K562 (cell line): ENCODE results near the gene ARHGEF4. TPM values are rescaled to one million over a fixed set of nuclear protein-coding genes. Genes with fewer than 3 reads are reported as not detected.

Source experiments
- ATAC-seq: fragments of 200-7000 bp; cut with Tn5 transposase; 3 replicates; pipeline ENCODE4 v1.9.1; 2020; ENCODE audit warnings: moderate library complexity
- BruUV-seq: library from RNA; stranded (reverse); fragments of 400-500 nt; replicated peaks from 2 replicates; lab custom pipeline; 2021; lab: Mats Ljungman, UMichigan
- CTCF ChIA-PET: fragments of 300-600 bp; formaldehyde crosslinking; extraction: SDS; loops from one replicate; lab custom pipeline; 2021; ENCODE audit warnings: low intra/inter-chr PET ratio; lab: Yijun Ruan, JAX
- POLR2A ChIA-PET: fragments of 300-600, 350-650 bp; sonication (Branson Sonifier 250); formaldehyde crosslinking; extraction: SDS; loops from one replicate; lab custom pipeline; 2021; ENCODE audit warnings: antibody characterized with exemption, inconsistent platforms; lab: Yijun Ruan, JAX
- DNase-seq, 4 experiments: peaks; one replicate each; pipeline versions ENCODE4 v3.0.0 to v3.0.0-alpha.2; 2011 to 2018; ENCODE audit warnings: low spot score in 3 of 4, mixed read lengths in 3 of 4; ENCODE audit errors: extremely low read depth in 1 of 4
- FAIRE-seq: peaks from 2 replicates; lab custom pipeline; 2011; peaks lifted over from hg19 to GRCh38; lab: Jason Lieb, UNC
- H2AFZ ChIP-seq: 2 replicates; pipeline ENCODE4 v1.6.0; 2011; ENCODE audit warnings: low read depth, low read length, control low read depth, inconsistent platforms
- H3K27ac ChIP-seq: fragments of 200-600 bp; 3 replicates; pipeline ENCODE4 v1.8.0; 2011; ENCODE audit warnings: low read depth, mild to moderate bottlenecking, control low read depth, inconsistent platforms, low read length, moderate library complexity, mixed read lengths; ENCODE audit errors: extremely low read depth
- H3K27me3 ChIP-seq, 2 experiments: fragments of 300-600 bp in 1 of 2; 2 replicates in 1 of 2; 3 replicates in 1 of 2; pipeline versions ENCODE4 v1.6.0 to v1.8.0; 2011; ENCODE audit warnings: inconsistent platforms in 2 of 2, low read length in 2 of 2, mild to moderate bottlenecking in 1 of 2, mixed read lengths in 1 of 2, moderate library complexity in 1 of 2; ENCODE audit not compliant: control insufficient read depth in 2 of 2, insufficient read depth in 2 of 2
- H3K36me3 ChIP-seq: fragments of 300-600 bp; 3 replicates; pipeline ENCODE4 v1.8.0; 2011; ENCODE audit warnings: mild to moderate bottlenecking, low read length, inconsistent platforms; ENCODE audit not compliant: control insufficient read depth, insufficient read depth
- H3K4me1 ChIP-seq, 2 experiments: fragments of 200-600 bp in 1 of 2; replicated peaks in 1 of 2; 2 replicates in 1 of 2; 3 replicates in 1 of 2; pipeline versions ENCODE4 v1.5.1 to v1.8.0; 2011; ENCODE audit warnings: inconsistent platforms in 2 of 2, low read length in 2 of 2, mild to moderate bottlenecking in 1 of 2, mixed read lengths in 1 of 2, moderate library complexity in 1 of 2; ENCODE audit not compliant: control insufficient read depth in 2 of 2, insufficient read depth in 2 of 2
- H3K4me2 ChIP-seq: 2 replicates; pipeline ENCODE4 v1.6.1; 2011; ENCODE audit warnings: low read length, control low read depth, inconsistent platforms, mixed read lengths; ENCODE audit not compliant: insufficient read depth
- H3K4me3 ChIP-seq: fragments of 200-600 bp; sonication (generic), shearing (Covaris generic); 2 replicates; pipeline ENCODE4 v1.5.1; 2016; ENCODE audit warnings: control low read depth, inconsistent platforms
- H3K79me2 ChIP-seq: fragments of 200-600 bp; 3 replicates; pipeline ENCODE4 v1.8.0; 2011; ENCODE audit warnings: low read length, inconsistent platforms; ENCODE audit not compliant: control insufficient read depth, insufficient read depth
- H3K9ac ChIP-seq, 2 experiments: 2 replicates each; pipeline versions ENCODE4 v1.6.0 to v1.6.1; 2011; ENCODE audit warnings: low read depth in 2 of 2, low read length in 2 of 2, control low read depth in 1 of 2, inconsistent platforms in 1 of 2, mild to moderate bottlenecking in 1 of 2, mixed read lengths in 1 of 2; ENCODE audit not compliant: insufficient read depth in 1 of 2
- H3K9me1 ChIP-seq: one replicate; pipeline ENCODE4 v1.6.0; 2011; ENCODE audit warnings: inconsistent platforms, mild to moderate bottlenecking, low read length, moderate library complexity; ENCODE audit not compliant: control insufficient read depth, insufficient read depth
- H3K9me3 ChIP-seq: replicated peaks from 2 replicates; pipeline ENCODE4 v1.5.1; 2011; ENCODE audit warnings: low read depth, low read length, inconsistent platforms; ENCODE audit not compliant: control insufficient read depth, insufficient read depth
- H4K20me1 ChIP-seq: replicated peaks from 2 replicates; pipeline ENCODE4 v1.6.1; 2011; ENCODE audit warnings: low read length, inconsistent platforms, mixed read lengths; ENCODE audit not compliant: control insufficient read depth, insufficient read depth
- ATF3 ChIP-seq, 2 experiments: fragments of 450-650 bp in 1 of 2; sonication (generic) in 1 of 2; formaldehyde crosslinking in 1 of 2; IDR thresholded peaks in 1 of 2; conservative IDR thresholded peaks in 1 of 2; 2 replicates each; pipeline versions ENCODE4 v1.6.1 to v1.8.1; 2016 to 2023; ENCODE audit warnings: mild to moderate bottlenecking in 2 of 2, moderate library complexity in 2 of 2, inconsistent platforms in 1 of 2, missing genetic modification reagents in 1 of 2
- CCNT2 ChIP-seq: IDR thresholded peaks from 2 replicates; pipeline ENCODE4 v1.6.1; 2011; ENCODE audit warnings: borderline replicate concordance, low read depth, mild to moderate bottlenecking, moderate library complexity, mixed read lengths, low read length; ENCODE audit not compliant: insufficient read length; ENCODE audit errors: extremely low read depth
- CREB3L1 ChIP-seq: fragments of 450-650 bp; IDR thresholded peaks from 2 replicates; pipeline ENCODE4 v1.6.1; 2014; ENCODE audit warnings: low read depth, mild to moderate bottlenecking, moderate library complexity, borderline replicate concordance
- ETS2 ChIP-seq: IDR thresholded peaks from 2 replicates; pipeline ENCODE4 v1.6.1; 2016; ENCODE audit warnings: borderline replicate concordance, missing genetic modification characterization, mild to moderate bottlenecking, moderate library complexity, missing compliant biosample characterization; ENCODE audit not compliant: poor library complexity, severe bottlenecking
- ETV5 ChIP-seq: sonication (generic); formaldehyde crosslinking; IDR thresholded peaks from 2 replicates; pipeline ENCODE4 v1.4.0; 2020; ENCODE audit warnings: low read depth, mild to moderate bottlenecking, missing genetic modification reagents
- FOXJ3 ChIP-seq: sonication (generic); formaldehyde crosslinking; IDR thresholded peaks from 2 replicates; pipeline ENCODE4 v1.4.0; 2020; ENCODE audit warnings: mild to moderate bottlenecking, missing genetic modification reagents
- GTF2A2 ChIP-seq: IDR thresholded peaks from 2 replicates; pipeline ENCODE4 v1.6.1; 2016; ENCODE audit warnings: mild to moderate bottlenecking, missing genetic modification characterization, missing compliant biosample characterization
- HLTF ChIP-seq: fragments of 450-650 bp; IDR thresholded peaks from 2 replicates; pipeline ENCODE4 v1.6.1; 2016
- MXD1 ChIP-seq: fragments of 250-450 bp; sonication (Bioruptor Pico); IDR thresholded peaks from 2 replicates; pipeline ENCODE4 v1.8.0; 2021; ENCODE audit warnings: borderline replicate concordance, mild to moderate bottlenecking, moderate library complexity; ENCODE audit not compliant: poor library complexity, severe bottlenecking
- NBN ChIP-seq: fragments of 450-650 bp; IDR thresholded peaks from 2 replicates; pipeline ENCODE4 v1.6.1; 2016; ENCODE audit warnings: low read depth, mild to moderate bottlenecking
- PHF8 ChIP-seq: fragments of 200-600 bp; sonication (generic); IDR thresholded peaks from 2 replicates; pipeline ENCODE4 v1.6.1; 2012; ENCODE audit warnings: mixed run types, mild to moderate bottlenecking, inconsistent platforms, low read length, moderate library complexity, borderline replicate concordance
- RNF2 ChIP-seq: sonication (generic); IDR thresholded peaks from 2 replicates; pipeline ENCODE4 v1.6.1; 2016
- SIRT6 ChIP-seq: IDR thresholded peaks from one replicate; pipeline ENCODE4 v1.6.1; 2012; ENCODE audit warnings: low read depth, mild to moderate bottlenecking, control low read depth, inconsistent platforms, low read length, moderate library complexity
- ZBTB2 ChIP-seq: fragments of 450-650 bp; IDR thresholded peaks from 2 replicates; pipeline ENCODE4 v1.6.1; 2016; ENCODE audit warnings: antibody characterized with exemption
- WGBS: fragments of 100-300 bp; shearing (Covaris generic); methylation state at CpG from one replicate; pipeline ENCODE4 v1.1.6; 2016; ENCODE audit warnings: low coverage, mixed read lengths; ENCODE audit not compliant: insufficient coverage; ENCODE audit errors: missing lambda C conversion rate; 5-methylcytosine and 5-hydroxymethylcytosine counted together
- in situ Hi-C: fragments of 300-500 bp; cut with MboI; formaldehyde crosslinking; loops from 4 replicates; pipeline ENCODE4 v1.15.0; 2018; ENCODE audit warnings: inconsistent platforms, mixed read lengths
- intact Hi-C: fragments of 100-400 bp; cut with micrococcal nuclease; formaldehyde crosslinking; loops from 2 replicates; pipeline ENCODE4 v1.14.2; 2022
- polyA plus RNA-seq, 8 experiments: library from polyadenylated mRNA; depleted of rRNA in 4 of 8; stranded (reverse) in 5 of 8; unstranded in 3 of 8; fragments of >200 nt; fragmentation: Nextera tagmentation in 2 of 8; fragmentation: Illumina TruSeq in 1 of 8; extraction: Ambion mirVana in 2 of 8; extraction: Trizol in 1 of 8; gene quantifications; 2 replicates each; pipeline versions ENCODE4 v1.2.1 to v1.2.3, GENCODE V29; 2011 to 2014; ENCODE audit warnings: inconsistent platforms in 1 of 8, missing spikeins in 1 of 8
- total RNA-seq, 7 experiments: library from RNA; depleted of rRNA in 6 of 7; stranded (reverse); fragments of >200 nt in 6 of 7; fragmentation: Illumina TruSeq in 2 of 7; extraction: Trizol in 2 of 7; gene quantifications; 2 replicates each; pipeline versions ENCODE4 v1.2.1 to v1.2.3, GENCODE V29; 2011 to 2021; ENCODE audit warnings: low replicate concordance in 1 of 7

ARHGEF4 gene
- total and polyA plus RNA-seq, 9 of the 15 experiments (the other 6 are each of a cell fraction or from before 2014, with no cell fraction given) = not detected

- TF ChIP-seq RNF2 = no peak
These were observed 45.1 kb upstream of the ARHGEF4 start (continued) for GRCh38 chr2:130791617-130791939.

GRCh38 chr2:130795431-130795830 lies 41.3 kb upstream of the ARHGEF4 start:
- intact Hi-C loops = no loop called here
- no TSS peak for BruUV-seq

More at GRCh38 chr2:130795431-130795830, 41.3 kb upstream of the ARHGEF4 start:
- no peak overlapping the region for H3K4me2 ChIP-seq
- H3K9me1 ChIP-seq = no peaks in the 10 kb centered on the region
- no peaks in the 10 kb centered on the region for H4K20me1 ChIP-seq
- H3K36me3 ChIP-seq = no peaks in the 10 kb centered on the region
- H3K4me3 ChIP-seq = no peak overlapping the region
- peaks cover 0 to 21% of the 10 kb centered on the region in 2 experiments; a peak in 2 of 5 replicates for H3K27me3 ChIP-seq
- in situ Hi-C loops = no loop called here
- FAIRE-seq (no peak), DNase-seq (no peak), ATAC-seq (no peak)
- 0% methylated on average over 2 of the region's 2 CpGs for WGBS
- H3K27ac ChIP-seq = no peak overlapping the region
- ChIA-PET POLR2A (interaction anchor here (0.6 to 0.7 kb wide), 2 partner anchors 21 to 343 kb away, joined by 3 read pairs; no protein-coding TSS in a partner anchor), CTCF (no interaction called here)
- no peaks in the 10 kb centered on the region for H3K9me3 ChIP-seq
- no peak overlapping the region for H3K9ac ChIP-seq
- H2AFZ ChIP-seq = no peak overlapping the region
- no peaks in the 10 kb centered on the region for H3K79me2 ChIP-seq
- no peak for TF ChIP-seq ETV5 (CRISPR knock-in tag)
- TF ChIP-seq GTF2A2 (tag) = no peak
- no peak for TF ChIP-seq NBN
- TF ChIP-seq ATF3 (IDR thresholded peaks at IDR 0.05) = no peak
- TF ChIP-seq ATF3 (CRISPR knock-in tag; conservative IDR thresholded peaks at IDR 0.05) = no peak
- no peak for TF ChIP-seq CREB3L1
- TF ChIP-seq FOXJ3 (CRISPR knock-in tag) = no peak
- TF ChIP-seq ETS2 = no peak
- TF ChIP-seq ZBTB2 = no peak
- TF ChIP-seq CCNT2 = no peak
- no peak for TF ChIP-seq SIRT6
- no peak for TF ChIP-seq PHF8
- no peak for TF ChIP-seq MXD1
- no peak for TF ChIP-seq HLTF
- TF ChIP-seq, all 486 proteins: peak for 0
- peaks cover 0 to 21% of the 10 kb centered on the region in 2 experiments; a peak in 2 of 5 replicates for H3K4me1 ChIP-seq
